Panc1 (cell line): Measurements from ENCODE around the gene NPTX2. TPM values are rescaled to one million over a fixed set of nuclear protein-coding genes. Genes with fewer than 3 reads are reported as not detected.

ENCODE experiments used
- ATAC-seq: fragments of 200-7000 bp; cut with Tn5 transposase; 2 replicates; pipeline ENCODE4 v1.9.1; 2020; ENCODE audit warnings: mild to moderate bottlenecking, moderate library complexity
- BruUV-seq: library from RNA; stranded (reverse); fragments of 400-500 nt; replicated peaks from 2 replicates; lab custom pipeline; 2021; lab: Mats Ljungman, UMichigan
- CTCF ChIA-PET: fragments of 300-600 bp; sonication (Branson Sonifier 250); formaldehyde crosslinking; loops from one replicate; lab custom pipeline; 2022; ENCODE audit warnings: antibody characterized with exemption; lab: Charles Lee
- POLR2A ChIA-PET: fragments of 300-600 bp; sonication (Branson Sonifier 250); formaldehyde crosslinking; loops from one replicate; lab custom pipeline; 2022; ENCODE audit warnings: antibody characterized with exemption; lab: Charles Lee
- DNase-seq: peaks from one replicate; pipeline ENCODE4 v3.0.0-alpha.2; 2010; ENCODE audit warnings: low read depth, low spot score
- H3K27ac ChIP-seq: 2 replicates; pipeline ENCODE4 v1.5.1; 2011; ENCODE audit warnings: mild to moderate bottlenecking, low read length, inconsistent platforms
- H3K27me3 ChIP-seq: fragments of 200-500 bp; sonication (Bioruptor generic); 2 replicates; pipeline ENCODE4 v1.6.0; 2014; ENCODE audit warnings: low read length, inconsistent platforms; ENCODE audit not compliant: control insufficient read depth, insufficient read depth
- H3K36me3 ChIP-seq: fragments of 200-500 bp; sonication (Bioruptor generic); 2 replicates; pipeline ENCODE4 v1.5.1; 2014; ENCODE audit warnings: inconsistent platforms, mild to moderate bottlenecking, low read length, moderate library complexity; ENCODE audit not compliant: control insufficient read depth, insufficient read depth
- H3K4me1 ChIP-seq: 2 replicates; pipeline ENCODE4 v1.5.1; 2011; ENCODE audit warnings: inconsistent platforms, mild to moderate bottlenecking, low read length, moderate library complexity; ENCODE audit not compliant: control insufficient read depth, insufficient read depth
- H3K4me3 ChIP-seq, 2 experiments: 2 replicates each; pipeline ENCODE4 v1.5.1; 2011 to 2012; ENCODE audit warnings: low read depth in 2 of 2, low read length in 2 of 2, mild to moderate bottlenecking in 2 of 2, inconsistent platforms in 1 of 2, moderate library complexity in 1 of 2
- H3K9me3 ChIP-seq: fragments of 200-500 bp; sonication (Bioruptor generic); 2 replicates; pipeline ENCODE4 v1.5.1; 2014; ENCODE audit warnings: low read depth, mild to moderate bottlenecking, inconsistent platforms, low read length, moderate library complexity; ENCODE audit not compliant: control insufficient read depth, insufficient read depth
- POLR2AphosphoS5 ChIP-seq: IDR thresholded peaks from 2 replicates; pipeline ENCODE4 v1.6.1; 2012; ENCODE audit warnings: mild to moderate bottlenecking, low read depth, low read length, moderate library complexity
- REST ChIP-seq, 2 experiments: IDR thresholded peaks; 2 replicates each; pipeline ENCODE4 v1.6.1; 2011 to 2012; ENCODE audit warnings: low read depth in 2 of 2, control low read depth in 1 of 2, low read length in 1 of 2, mild to moderate bottlenecking in 1 of 2, moderate library complexity in 1 of 2; ENCODE audit not compliant: insufficient read depth in 1 of 2
- SIN3A ChIP-seq: IDR thresholded peaks from 2 replicates; pipeline ENCODE4 v1.6.1; 2012; ENCODE audit warnings: low read depth, mild to moderate bottlenecking, low read length, moderate library complexity, borderline replicate concordance; ENCODE audit not compliant: insufficient read depth
- TCF7L2 ChIP-seq: IDR thresholded peaks from 2 replicates; pipeline ENCODE4 v1.6.1; 2011; ENCODE audit warnings: mild to moderate bottlenecking, low read depth, low read length, inconsistent platforms
- in situ Hi-C: cut with HindIII; loops from 2 replicates; pipeline ENCODE4 v1.10.0; 2016; ENCODE audit warnings: low sequenced_read_pairs, low pct_unique_long_range_greater_than_20kb
- intact Hi-C: fragments of 100-400 bp; cut with micrococcal nuclease; formaldehyde crosslinking; loops from one replicate; pipeline ENCODE4 v1.10.0; 2022; ENCODE audit not compliant: unreplicated experiment
- total RNA-seq: library from RNA; stranded (reverse); gene quantifications from one replicate; pipeline ENCODE4 v1.2.1, GENCODE V29; 2021; ENCODE audit not compliant: unreplicated experiment
- TF ChIP-seq, protein P1 (sequence below): fragments of 450-650 bp; IDR thresholded peaks from 2 replicates; pipeline ENCODE4 v1.5.1; 2017; ENCODE audit warnings: mild to moderate bottlenecking

Gene NPTX2
- total RNA-seq, 1 experiment from 2014 or later, result 0.15 TPM

DNA sequence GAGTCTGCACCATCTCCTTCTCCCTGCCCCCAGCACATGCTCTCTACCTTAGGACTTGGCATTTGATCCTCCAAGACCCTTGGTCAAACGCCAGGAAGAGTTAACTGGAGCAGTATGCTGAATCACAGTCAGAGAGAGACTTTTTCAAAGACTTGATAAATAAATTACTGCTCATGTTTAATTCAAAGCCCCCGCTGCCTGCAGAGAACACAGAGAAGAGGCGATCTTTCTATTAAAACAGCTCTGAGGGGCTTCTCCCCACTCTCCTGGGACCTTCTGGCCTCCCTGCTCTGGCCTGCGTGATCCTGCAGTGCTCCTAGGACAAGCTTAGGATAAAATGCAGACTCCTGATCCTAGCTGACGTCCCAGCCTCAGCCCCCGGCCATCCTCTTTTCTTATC lies 47.8 kb downstream of the NPTX2 start:
- Histone ChIP-seq H3K27ac (no peak overlapping the region), H3K4me1 (no peaks in the 10 kb centered on the region), H3K36me3 (no peaks in the 10 kb centered on the region), H3K9me3 (no peaks in the 10 kb centered on the region), H3K4me3 (no peak overlapping the region), H3K27me3 (no peaks in the 10 kb centered on the region)
- intact Hi-C loops, result no loop called here
- in situ Hi-C loops, result no loop called here
- DNase-seq (no peak), ATAC-seq (no peak)
- CTCF ChIA-PET, result no interaction called here
- TF ChIP-seq POLR2AphosphoS5, result no peak
- TF ChIP-seq, protein P1, sequence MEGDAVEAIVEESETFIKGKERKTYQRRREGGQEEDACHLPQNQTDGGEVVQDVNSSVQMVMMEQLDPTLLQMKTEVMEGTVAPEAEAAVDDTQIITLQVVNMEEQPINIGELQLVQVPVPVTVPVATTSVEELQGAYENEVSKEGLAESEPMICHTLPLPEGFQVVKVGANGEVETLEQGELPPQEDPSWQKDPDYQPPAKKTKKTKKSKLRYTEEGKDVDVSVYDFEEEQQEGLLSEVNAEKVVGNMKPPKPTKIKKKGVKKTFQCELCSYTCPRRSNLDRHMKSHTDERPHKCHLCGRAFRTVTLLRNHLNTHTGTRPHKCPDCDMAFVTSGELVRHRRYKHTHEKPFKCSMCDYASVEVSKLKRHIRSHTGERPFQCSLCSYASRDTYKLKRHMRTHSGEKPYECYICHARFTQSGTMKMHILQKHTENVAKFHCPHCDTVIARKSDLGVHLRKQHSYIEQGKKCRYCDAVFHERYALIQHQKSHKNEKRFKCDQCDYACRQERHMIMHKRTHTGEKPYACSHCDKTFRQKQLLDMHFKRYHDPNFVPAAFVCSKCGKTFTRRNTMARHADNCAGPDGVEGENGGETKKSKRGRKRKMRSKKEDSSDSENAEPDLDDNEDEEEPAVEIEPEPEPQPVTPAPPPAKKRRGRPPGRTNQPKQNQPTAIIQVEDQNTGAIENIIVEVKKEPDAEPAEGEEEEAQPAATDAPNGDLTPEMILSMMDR, result no peak
- TF ChIP-seq SIN3A, result no peak
- TF ChIP-seq TCF7L2, result no peak
- no peak for TF ChIP-seq REST (IDR thresholded peaks at IDR 0.05; ENCODE audit: insufficient read depth in 1 of 2, low read depth in 2 of 2, low read length in 1 of 2)
- POLR2A ChIA-PET, result no interaction called here
- BruUV-seq, result no TSS peak

DNA sequence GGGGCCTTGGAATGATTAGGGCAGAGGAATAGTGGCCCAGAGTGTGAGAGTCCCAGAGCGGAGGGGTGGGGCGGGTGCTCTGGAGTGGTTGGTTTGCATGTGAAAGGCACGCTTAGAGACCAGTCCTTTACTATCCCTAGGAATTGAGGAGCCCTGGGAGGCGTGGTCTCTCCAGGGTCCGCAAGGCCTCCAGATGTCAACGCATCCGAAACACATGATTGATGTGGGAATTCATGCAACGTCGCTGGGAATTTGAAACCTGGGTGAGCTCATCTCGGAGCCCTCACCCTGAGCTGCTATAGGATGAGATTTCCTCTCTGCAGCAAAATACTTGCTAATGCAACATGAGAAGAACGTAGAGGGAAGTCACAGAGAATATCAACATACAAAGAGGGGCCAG lies 51.2 kb downstream of the NPTX2 start:
- in situ Hi-C loops, result no loop called here
- CTCF ChIA-PET, result no interaction called here

GRCh38 chr7:98669329-98670000 lies 52.4 kb downstream of the NPTX2 start:
- Histone ChIP-seq H3K36me3 (no peaks in the 10 kb centered on the region), H3K9me3 (peaks cover 5% of the 10 kb centered on the region; the same call in 1 of the 2 replicates), H3K27ac (no peak overlapping the region), H3K4me3 (no peak overlapping the region), H3K4me1 (no peaks in the 10 kb centered on the region), H3K27me3 (no peaks in the 10 kb centered on the region)
- TF ChIP-seq, protein P1, result no peak
- TF ChIP-seq TCF7L2 (no peak), SIN3A (no peak), POLR2AphosphoS5 (no peak), REST (IDR thresholded peaks at IDR 0.05; ENCODE audit: insufficient read depth in 1 of 2, low read depth in 2 of 2, low read length in 1 of 2) (no peak)
- DNase-seq (no peak), ATAC-seq (no peak)
- intact Hi-C loops (no loop called here), in situ Hi-C loops (no loop called here)
- no TSS peak for BruUV-seq
- ChIA-PET POLR2A (no interaction called here), CTCF (no interaction called here)

More for the DNA sequence above, 51.2 kb downstream of the NPTX2 start:
- BruUV-seq, result no TSS peak
- Histone ChIP-seq H3K4me3 (no peak overlapping the region), H3K27me3 (no peaks in the 10 kb centered on the region), H3K4me1 (no peaks in the 10 kb centered on the region), H3K36me3 (no peaks in the 10 kb centered on the region), H3K9me3 (peaks cover 5% of the 10 kb centered on the region; the same call in 1 of the 2 replicates), H3K27ac (no peak overlapping the region)
- ATAC-seq (no peak), DNase-seq (no peak)
- TF ChIP-seq TCF7L2, result no peak
- intact Hi-C loops, result no loop called here
- POLR2A ChIA-PET, result no interaction called here
